Putamen (tissue), 1 donor: Measurements from ENCODE around the gene DOK7.
"Not testable (repeated sequence)": the region's sequence is repeated elsewhere in the genome, so short reads cannot be mapped to it uniquely, and the experiment has no call there.

Source experiments
- DNase-seq: peaks from one replicate; pipeline ENCODE4 v3.0.0-alpha.2; 2016; ENCODE audit warnings: low spot score

The DOK7 gene

DNA sequence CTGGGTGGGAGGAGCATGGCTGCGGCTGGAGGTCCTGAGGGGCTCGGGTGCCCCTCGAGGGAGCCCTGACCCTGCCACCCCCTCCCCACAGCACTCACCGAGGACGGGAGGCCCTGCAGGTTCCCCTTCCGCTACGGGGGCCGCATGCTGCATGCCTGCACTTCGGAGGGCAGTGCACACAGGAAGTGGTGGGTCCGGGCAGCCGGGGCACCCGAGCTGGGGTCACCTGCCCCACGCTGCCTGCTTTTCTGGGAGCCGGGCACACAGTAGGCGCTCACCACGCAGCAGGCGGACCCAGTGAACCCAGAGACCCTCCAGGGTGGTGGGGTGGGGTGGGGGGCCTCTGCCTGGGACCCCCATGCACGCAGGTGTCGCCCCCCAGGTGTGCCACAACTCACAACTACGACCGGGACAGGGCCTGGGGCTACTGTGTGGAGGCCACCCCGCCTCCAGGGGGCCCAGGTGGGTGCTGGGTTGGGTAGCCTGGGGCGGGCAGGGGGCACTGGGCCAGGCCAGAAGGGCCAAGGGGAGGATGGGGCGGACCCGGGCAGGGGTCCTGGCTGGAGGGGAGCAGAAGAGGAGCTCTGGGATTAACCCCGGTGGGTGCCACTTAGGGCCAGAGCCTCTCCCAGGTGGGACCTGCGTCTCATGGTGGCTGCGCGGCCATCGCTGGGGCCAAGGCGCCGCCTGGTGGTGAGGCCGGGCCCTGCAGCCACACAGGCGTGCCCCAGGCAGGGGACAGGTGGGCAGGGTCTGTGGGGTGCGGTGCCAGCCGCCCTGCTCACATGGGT lies 20.0 kb upstream of the DOK7 start:
- DNase-seq = no peak

DNA sequence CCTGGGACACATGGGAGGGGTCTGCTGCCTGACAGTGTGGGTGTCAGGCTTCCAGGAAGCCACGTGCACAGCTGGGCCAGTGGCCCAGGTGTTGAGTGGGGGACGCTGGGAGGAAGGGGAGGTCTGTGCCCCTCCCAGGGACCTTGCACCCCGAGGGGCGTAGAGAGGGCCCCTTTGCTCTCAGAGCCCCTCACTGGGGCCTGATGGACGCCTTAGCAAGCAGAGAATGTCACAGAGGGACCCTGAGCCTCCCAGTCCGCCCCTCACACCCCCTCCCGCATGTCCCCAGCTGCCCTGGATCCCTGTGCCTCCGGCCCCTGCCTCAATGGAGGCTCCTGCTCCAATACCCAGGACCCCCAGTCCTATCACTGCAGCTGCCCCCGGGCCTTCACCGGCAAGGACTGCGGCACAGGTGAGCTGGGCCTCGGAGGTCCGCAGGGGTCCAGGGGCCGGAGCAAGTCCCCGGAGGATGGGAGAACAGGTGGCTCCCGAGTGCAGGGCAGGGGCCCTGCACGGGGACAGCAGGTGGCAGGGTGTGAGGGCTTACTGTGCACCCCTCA lies 19.3 kb upstream of the DOK7 start:
- DNase-seq = no peak

DNA sequence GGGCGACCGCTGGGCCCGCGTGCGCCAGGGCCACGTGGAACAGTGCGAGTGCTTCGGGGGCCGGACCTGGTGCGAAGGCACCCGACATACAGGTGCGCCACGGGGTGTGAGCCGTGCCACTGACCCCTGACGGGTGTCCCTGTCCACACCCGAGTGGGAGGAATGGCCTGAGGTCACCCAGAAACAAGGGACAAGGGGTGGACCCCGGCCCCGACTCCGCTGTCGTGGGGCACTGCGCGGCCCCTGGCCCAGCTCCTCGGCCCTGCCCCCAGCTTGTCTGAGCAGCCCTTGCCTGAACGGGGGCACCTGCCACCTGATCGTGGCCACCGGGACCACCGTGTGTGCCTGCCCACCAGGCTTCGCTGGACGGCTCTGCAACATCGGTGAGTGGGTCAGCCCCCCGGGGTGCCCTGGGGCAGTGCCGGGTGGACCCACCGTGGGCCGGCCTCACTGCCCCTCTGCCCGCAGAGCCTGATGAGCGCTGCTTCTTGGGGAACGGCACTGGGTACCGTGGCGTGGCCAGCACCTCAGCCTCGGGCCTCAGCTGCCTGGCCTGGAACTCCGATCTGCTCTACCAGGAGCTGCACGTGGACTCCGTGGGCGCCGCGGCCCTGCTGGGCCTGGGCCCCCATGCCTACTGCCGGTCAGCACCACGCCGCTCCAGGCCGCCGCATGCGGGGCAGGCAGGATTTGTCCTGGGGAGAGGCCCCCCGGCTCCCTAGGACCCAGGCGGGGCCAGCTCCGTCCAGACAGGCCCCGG lies 18.6 kb upstream of the DOK7 start:
- no peak for DNase-seq

DNA sequence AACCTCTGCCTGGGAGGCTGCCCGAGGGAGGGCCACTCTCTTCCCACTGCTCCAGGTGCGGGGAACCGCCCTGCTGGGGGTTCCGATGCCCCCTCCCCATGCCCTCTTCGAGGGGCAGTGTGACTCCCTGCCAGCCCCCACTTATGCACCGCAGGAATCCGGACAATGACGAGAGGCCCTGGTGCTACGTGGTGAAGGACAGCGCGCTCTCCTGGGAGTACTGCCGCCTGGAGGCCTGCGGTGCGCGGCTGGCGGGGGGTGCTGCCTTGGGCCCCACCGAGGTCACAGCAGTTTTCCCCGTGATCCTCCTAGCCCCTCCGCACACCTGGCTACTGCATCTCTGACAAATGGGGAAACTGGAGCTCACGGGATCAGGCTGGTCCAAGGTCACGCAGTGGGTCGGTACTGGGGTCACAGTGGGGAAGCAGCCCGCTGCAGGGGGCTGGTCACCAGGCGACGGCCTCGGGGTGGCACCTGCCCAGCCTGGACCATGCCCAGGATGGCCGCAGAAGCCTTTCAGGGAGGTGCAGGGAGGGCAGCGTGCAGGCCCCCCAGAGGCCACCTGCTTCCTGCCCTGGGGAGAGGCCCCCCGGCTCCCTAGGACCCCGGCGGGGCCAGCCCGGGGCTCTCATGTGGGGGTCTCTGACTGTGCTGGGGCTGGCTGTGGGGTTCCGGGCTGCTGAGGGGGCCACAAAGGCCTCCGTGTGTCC lies 17.8 kb upstream of the DOK7 start:
- DNase-seq = no peak

GRCh38 chr4:3445829-3446545 lies 17.1 kb upstream of the DOK7 start:
- no peak for DNase-seq

DNA sequence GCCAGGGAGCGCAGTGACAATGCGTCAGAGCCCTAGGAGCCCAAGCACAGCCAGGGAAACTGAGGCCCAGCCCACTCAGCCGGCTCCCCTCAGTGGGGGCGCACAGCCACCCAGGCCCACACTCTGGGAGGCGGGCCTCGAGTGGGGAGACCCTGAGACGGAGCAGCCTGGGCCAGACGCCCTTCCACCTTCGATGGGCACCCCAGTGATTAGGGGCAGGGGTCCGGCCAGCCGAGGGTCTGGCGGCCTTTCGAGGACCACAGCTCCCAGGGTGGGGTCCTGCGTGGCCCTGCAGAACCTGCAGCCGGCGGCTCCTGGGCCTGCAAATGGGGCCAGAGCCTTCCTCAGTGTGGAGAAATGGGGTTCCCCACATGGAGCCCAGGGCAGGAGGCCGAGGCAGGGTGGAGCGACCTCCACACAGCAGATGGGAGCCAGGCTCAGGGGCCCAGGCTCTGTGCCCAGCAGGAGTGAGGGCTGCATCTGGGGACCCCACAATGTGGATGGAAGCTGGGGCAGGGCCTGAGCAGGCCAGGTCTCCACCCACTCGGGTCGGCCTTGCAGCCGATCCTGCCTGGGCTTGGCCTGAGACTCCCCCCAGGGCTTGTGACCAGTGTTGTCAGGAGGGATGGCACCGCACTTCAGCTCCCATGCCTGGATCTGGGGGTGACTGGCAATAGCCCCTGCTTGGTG lies 16.3 kb upstream of the DOK7 start:
- DNase-seq = no peak

DNA sequence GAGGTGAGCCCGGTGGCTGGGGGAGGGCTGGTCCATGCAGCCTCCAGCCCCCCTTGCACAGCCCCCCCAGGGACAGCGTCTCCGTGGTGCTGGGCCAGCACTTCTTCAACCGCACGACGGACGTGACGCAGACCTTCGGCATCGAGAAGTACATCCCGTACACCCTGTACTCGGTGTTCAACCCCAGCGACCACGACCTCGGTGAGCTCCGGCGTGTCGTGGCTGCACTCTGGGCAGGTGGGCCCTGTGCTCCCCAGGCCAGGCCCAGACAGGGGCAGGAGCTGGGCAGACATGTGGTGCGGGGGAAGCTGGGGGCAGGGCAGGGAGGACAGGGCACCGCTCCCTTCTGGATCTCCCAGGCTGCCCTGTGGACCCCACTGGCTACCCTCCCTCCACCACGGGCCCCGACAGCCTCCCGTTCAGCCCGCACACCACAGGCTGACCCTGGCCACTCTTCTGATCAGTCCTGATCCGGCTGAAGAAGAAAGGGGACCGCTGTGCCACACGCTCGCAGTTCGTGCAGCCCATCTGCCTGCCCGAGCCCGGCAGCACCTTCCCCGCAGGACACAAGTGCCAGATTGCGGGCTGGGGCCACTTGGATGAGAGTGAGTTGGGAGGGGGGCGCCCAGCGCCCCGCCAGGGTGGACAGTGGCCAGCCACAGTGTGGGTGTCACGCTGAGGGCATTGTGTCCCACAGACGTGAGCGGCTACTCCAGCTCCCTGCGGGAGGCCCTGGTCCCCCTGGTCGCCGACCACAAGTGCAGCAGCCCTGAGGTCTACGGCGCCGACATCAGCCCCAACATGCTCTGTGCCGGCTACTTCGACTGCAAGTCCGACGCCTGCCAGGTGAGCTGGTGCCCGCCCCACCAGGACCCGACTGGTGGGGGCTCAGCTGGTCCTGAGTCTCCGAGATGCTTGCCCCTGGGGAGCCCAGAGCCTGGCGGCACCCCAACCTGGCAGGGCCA lies 15.4 kb upstream of the DOK7 start:
- no peak for DNase-seq

DNA sequence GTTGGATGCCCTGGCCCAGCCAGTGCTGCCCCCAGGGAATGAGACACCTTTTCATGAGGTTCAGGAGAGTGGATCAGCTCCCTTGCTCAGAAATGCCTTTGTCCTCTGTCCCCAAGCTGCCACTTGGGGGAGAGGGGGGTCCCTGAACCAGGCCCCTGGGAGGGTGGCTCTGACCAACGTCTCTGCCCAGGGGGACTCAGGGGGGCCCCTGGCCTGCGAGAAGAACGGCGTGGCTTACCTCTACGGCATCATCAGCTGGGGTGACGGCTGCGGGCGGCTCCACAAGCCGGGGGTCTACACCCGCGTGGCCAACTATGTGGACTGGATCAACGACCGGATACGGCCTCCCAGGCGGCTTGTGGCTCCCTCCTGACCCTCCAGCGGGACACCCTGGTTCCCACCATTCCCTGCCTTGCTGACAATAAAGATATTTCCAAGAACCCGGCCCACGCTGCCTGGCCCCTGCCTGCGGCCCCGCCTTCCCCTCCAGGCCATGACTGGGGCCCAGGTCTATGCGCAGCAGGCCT lies 14.0 kb upstream of the DOK7 start:
- DNase-seq = no peak

- no peak for DNase-seq
Observed at GRCh38 chr4:3449574-3450534, 13.3 kb upstream of the DOK7 start.

DNA sequence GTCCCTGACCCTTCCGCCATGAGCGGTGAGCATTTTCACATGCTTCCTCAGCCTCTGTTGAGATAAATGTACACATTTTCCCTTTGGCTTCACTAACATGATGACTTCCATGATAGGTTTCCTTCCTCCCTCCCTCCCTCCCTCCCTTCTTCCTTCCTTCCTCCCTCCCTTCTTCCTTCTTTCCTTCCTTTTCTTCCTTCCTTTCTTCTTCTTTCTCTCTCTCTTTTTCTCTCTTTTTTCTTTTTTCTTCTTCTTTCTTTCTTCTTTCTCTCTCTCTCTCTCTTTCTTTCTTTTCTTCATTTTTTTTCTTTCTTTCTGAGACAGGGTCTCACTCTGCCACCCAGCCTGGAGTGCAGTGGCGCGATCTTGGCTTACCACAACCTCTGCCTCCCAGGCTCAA lies 12.5 kb upstream of the DOK7 start:
- DNase-seq = no peak

DNA sequence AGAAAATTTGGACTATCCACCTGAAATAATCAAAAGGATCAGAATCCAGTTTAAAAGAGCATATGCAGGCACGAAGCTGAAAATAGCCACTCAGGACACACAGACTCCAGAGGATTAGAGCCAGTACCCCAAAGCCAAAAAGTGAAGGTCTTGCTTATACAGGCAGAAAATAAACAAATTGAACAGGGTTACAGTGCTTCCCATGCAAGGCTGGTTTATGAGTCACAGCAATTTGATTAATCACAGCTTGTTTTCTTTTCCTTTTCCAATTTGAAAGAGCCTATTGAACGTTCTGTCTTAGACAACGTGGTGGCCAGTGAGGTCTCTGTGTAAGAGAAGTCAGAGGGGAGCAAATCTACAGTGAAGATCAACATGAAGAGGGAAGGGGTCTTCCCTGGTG lies 11.2 kb upstream of the DOK7 start:
- DNase-seq = no peak

DNA sequence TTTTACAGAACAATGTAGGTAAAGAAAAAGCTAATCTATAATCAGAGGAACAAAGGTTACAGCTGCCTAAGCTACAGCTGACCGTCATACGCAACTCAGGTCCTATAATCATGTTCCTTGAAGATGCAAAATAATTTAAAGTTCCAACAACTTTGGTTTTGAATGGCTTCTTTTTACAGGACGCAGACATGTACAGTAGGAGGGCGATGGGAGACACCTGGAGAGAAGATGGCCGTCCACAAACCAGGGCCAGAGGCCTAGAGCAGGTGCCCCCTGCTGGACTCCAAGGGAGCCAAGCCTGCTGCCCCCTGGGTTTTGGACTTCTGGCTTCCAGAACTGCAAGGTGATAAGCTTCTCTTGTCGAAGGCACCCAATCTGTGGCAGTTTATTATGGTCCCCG lies 10.7 kb upstream of the DOK7 start:
- no peak for DNase-seq

- not testable (repeated sequence) for DNase-seq
Observed at GRCh38 chr4:3455596-3455995, 7.5 kb upstream of the DOK7 start.

GRCh38 chr4:3458371-3458770 lies 4.7 kb upstream of the DOK7 start:
- DNase-seq = no peak

DNA sequence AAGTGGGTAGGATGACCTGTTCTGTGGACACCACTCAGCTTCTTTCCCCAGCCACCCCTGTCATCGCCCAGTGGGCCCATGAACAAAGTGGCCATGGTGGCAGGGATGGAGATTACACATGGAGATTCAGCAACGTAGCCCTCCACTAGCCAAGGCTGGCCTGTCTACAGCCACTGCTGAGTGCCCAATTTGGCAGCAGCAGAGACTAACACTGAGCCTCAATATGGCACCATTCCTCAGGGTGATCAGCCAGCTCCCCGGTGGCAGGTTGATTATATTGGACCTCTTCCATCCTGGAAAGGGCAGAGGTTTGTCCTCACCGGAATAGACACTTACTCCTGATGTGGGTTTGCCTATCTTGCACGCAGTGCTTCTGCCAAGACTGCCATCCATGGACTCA lies 4.0 kb upstream of the DOK7 start:
- not testable (repeated sequence) for DNase-seq

DNA sequence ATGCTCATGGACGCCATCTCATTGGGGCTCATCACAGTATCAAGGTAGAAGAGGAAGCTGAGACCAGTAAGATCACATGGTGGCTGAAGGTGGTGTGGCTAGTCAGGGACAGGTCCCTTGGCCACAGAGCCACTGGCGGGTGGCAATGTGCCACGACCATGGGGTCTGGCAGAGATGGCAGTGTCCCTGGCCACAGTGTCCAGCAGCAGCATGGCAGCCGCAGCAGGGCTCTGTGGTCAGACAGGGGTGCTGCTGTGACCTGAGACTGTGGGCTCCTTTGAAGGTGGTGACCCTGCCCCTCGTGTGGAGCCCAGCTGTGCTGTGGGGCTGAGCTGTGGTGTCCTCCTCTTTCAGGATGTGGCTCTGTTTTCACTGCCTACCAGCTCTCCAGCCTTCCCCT lies 2.2 kb upstream of the DOK7 start:
- DNase-seq = no peak

DNA sequence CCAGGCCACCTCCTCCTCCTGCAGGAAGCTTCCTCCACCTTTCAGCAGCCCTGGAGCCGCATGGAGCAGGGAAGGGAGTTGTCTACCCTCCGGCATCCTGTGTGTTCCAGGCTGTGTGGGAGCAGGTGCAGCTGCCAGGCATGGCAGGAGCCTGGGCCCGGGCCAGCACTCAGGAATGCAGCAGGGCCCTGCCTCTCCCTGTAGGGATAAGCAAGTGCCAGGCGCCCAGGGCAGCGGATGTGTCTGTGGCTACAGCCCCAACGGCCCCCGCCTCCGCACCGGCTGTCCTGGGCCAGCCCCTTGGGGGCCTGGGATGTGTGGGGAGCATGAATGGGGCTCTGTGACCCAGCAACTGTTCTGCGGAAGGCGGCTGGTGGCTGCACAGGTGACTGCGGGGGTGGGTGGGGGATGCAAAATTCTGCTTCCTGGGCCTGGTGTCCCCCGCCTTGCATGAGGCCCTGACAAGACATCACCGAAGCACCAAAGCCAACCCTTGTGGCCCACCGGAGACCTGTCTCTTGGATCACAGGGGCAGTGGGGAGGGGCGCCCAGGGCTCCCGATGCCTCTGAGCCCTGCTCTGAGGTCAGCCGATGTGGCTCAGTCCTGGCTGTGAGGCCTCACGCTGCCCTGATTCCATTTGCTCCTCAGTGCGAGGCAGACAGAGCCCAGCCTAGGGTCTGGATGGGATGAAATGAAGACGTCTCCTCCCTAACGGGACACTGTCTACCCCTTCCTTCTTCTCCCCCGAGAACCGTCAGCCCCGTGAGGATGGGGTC lies 1.4 kb upstream of the DOK7 start:
- no peak for DNase-seq

GRCh38 chr4:3462321-3462789 lies 751 bp upstream of the DOK7 start:
- no peak for DNase-seq
